Right renal cortex interstitium (tissue), 3 donors: ENCODE measurements around the gene SERPING1. TPM values are rescaled to one million over a fixed set of nuclear protein-coding genes. Genes with fewer than 3 reads are reported as not detected.

Experiments used
- DNase-seq, 3 donors: peaks; one replicate each; pipeline ENCODE4 v3.0.0-alpha.2; 2013; ENCODE audit warnings: low read depth in 3 of 3, low spot score in 2 of 3
- polyA plus RNA-seq, 3 donors: library from polyadenylated mRNA; unstranded; fragments of 120-200 nt; gene quantifications; one replicate each; pipeline ENCODE4 v1.2.1, GENCODE V29; 2013; ENCODE audit not compliant: insufficient read length in 3 of 3

Gene SERPING1
- polyA plus RNA-seq, 3 donors, result 139 to 172 (median 151) TPM

DNA sequence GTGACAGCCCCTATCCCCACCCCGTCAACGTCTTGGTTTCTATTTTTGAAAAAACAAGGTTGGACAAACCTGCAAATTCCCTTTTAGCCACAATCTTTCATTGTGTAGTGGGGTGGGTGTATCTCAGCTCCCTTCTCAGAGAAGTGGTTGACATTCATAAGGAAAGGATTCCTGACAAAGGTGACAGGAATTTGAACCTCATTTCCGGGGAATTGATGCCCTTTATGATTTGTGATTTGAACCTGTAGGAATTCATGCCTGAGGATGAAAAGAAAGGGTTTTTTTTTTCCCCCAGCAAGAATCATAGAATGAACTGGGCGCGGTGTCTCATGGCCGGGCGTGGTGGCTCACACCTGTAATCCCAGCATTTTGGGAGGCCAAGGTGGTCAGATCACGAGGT lies 37.8 kb downstream of the SERPING1 start:
- DNase-seq, result no peak

- DNase-seq, result no peak
These were observed 40.1 kb downstream of the SERPING1 start for GRCh38 chr11:57637626-57638004.

- DNase-seq, result peak in 2 of 3 donors; percentile 86 to 88
These were observed 40.7 kb downstream of the SERPING1 start for GRCh38 chr11:57638005-57638781.

GRCh38 chr11:57638811-57639320 lies 41.4 kb downstream of the SERPING1 start:
- no peak for DNase-seq

- peak in 2 of 3 donors; percentile 88 to 91 for DNase-seq
These were observed 42.0 kb downstream of the SERPING1 start for GRCh38 chr11:57639321-57640067.

GRCh38 chr11:57640068-57640800 lies 42.7 kb downstream of the SERPING1 start:
- DNase-seq, result no peak

DNA sequence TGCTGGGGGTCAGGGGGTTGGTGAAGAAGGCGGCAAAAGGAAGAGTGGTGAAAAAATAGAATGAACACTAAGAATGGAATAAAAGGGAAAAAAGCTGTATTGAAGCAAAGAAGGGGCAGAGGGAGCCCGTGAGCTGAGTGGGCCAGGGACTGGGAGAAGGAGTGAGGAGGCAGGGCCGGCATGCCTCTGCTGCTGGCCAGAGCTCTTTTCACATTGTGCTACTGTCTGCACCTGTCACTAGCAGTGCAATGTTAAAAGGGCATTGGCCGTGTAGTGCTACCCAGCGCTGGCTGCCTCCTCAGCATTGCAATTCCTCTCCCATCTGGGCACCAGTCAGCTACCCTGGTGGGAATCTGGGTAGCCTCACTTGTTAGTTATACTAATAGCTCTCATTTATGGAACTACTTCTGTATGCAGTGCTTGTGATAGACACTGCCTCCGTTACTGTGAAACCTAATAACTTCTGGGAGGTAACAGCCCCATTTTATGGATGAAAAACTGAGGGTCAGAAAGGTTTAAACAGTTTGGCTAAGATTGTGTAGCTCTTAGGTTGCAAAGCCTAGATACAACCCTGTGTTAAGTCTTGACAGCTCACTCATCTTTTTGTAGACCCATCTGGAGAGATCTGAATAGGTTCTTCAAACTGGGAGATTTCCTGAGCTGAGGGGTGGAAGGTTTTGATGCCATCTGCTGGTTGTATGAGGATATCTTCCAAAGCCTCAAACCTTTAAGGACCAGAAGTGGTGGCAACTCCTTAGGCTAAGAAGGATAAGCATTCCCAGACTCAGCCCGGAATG lies 43.7 kb downstream of the SERPING1 start:
- DNase-seq, result no peak

GRCh38 chr11:57643802-57644201 lies 46.3 kb downstream of the SERPING1 start:
- DNase-seq, result no peak

DNA sequence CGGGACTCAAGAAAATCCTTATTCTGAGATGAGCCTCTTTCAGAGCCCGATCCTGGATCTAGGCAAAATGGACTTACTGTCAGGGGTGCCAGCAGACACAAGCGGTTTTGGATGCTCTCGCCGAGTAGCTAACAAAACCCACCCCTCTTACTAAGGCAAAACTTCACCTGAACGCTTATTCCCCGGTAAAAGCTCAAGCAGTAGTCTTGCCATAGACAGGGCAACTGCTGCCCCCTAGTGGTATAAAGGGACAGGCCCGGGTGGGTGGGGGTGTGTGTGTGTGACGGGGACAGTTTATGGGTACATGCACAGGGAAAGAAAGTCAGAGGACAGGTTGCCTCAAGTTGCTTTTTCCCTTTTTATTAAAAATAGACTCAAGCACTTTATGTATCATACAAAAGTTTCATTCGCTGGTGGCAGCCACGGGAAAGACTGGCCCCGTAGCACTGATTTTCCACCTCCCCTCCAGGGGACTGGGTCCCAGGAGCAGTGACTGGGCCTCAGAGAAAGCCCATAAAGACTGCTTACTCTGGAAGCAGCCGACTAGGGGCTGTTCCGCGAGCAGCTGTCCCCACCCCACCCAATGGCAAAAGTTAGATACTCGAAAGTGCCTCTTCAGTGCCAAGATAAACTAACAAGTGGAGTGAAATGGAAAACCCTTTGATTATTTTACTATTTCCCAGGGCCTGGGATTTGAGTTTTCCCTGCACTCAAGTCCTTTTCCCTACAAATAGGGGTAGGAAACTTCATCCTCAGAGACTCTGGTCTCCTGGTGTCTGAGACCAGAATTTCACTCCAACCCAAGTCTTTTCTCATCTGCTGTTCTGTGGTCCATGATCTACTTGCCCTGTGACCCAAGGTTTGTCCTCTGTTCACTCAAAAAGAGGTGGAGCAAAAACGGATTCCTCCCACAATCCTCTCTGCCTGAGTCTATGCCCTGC lies 47.5 kb downstream of the SERPING1 start:
- DNase-seq, result no peak

DNA sequence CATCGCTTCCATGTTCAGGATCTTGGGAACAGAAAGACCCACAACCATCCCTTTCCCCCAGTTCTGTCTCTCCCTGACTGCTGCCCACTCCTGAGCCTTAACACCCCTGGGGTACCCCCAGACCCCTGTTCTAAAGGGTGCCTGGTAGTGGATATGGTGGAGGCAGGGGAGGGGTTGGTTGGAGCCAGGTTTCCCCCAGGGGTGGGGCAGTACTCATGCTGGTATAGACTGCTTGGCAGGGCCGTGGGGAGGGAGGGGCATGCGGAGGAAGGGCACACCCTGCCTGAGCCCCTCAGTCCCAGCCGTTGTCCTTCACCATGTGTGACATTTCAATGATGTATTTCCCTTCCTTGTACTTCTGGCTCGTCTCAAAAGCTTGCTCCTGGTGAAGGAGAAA lies 48.2 kb downstream of the SERPING1 start:
- no peak for DNase-seq

DNA sequence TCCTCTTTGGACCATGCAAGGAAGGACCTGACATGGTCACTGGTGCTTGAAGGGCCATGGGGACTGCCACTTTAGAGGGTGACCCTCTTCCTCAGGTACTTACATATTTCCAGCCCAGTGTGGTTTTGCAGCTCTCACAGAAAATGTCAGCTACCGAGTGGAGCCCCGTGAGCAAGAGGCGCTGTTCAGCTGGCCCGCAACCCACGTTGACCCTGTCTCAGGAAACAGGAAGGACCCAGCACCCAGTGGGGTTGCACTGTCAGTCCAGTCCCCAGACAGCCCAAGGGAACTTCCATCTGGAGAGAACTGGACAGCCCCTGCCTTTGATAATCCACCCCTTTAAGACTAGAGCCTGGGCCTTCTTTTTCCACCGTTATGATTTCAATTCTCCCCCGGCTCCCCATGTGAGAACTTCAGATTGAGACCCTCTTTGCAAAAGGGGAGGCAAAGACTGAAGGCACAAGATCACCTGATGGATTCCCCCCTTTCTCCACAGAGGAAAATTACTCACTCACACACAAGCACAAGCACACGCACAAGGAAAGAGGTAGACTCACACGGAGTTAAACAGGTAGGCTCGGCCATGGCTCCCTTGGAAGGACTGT lies 48.8 kb downstream of the SERPING1 start:
- no peak for DNase-seq

GRCh38 chr11:57646799-57647303 lies 49.4 kb downstream of the SERPING1 start:
- no peak for DNase-seq

- DNase-seq, result no peak
These were observed 49.9 kb downstream of the SERPING1 start for GRCh38 chr11:57647372-57647771.

- no peak for DNase-seq
These were observed 50.7 kb downstream of the SERPING1 start for GRCh38 chr11:57647960-57648800.

DNA sequence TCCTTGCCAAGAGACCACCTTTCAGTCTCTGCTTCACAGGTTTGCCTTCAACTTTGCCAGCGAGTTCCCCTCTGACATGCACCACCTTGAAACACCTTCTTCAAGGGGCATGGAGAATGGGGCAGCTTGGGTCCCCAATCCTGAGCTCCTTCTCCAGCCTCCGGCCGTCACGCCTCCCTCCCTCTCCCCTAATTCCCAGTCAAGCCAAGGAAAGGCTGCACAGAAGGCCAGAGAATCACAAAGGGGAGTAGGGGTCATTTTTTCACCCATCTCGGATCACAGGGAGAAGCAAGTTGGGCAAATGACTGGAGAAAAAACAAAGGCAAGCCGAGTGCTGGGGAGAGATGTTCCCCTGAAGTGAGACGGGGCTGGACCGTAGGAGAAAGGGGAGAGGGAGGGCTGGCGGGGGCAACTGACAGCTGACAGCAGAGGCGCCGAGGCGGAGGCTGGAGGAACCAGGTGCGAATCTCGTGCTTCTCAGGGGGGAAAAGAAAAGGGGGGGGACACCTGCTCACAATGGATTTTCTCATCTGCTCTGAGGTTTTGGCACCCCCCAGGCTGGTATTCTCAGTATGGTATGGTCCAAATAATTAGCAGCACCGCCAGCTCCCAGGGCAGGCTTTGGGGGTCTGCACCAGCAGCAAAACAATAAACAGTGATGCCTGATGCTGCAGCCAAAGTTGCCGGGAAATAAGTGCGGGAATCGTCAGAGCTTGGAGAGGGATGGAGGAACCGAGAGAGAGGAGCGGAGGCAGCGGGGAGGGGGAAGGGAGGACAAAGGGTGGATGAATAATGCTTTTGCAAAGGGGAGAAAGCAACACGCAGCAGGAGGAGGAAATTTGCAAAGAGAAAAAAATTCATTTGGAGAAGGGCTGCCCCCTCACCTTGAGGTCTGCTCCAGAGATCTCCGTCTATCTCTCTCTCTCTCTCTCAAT lies 51.6 kb downstream of the SERPING1 start:
- no peak for DNase-seq

DNA sequence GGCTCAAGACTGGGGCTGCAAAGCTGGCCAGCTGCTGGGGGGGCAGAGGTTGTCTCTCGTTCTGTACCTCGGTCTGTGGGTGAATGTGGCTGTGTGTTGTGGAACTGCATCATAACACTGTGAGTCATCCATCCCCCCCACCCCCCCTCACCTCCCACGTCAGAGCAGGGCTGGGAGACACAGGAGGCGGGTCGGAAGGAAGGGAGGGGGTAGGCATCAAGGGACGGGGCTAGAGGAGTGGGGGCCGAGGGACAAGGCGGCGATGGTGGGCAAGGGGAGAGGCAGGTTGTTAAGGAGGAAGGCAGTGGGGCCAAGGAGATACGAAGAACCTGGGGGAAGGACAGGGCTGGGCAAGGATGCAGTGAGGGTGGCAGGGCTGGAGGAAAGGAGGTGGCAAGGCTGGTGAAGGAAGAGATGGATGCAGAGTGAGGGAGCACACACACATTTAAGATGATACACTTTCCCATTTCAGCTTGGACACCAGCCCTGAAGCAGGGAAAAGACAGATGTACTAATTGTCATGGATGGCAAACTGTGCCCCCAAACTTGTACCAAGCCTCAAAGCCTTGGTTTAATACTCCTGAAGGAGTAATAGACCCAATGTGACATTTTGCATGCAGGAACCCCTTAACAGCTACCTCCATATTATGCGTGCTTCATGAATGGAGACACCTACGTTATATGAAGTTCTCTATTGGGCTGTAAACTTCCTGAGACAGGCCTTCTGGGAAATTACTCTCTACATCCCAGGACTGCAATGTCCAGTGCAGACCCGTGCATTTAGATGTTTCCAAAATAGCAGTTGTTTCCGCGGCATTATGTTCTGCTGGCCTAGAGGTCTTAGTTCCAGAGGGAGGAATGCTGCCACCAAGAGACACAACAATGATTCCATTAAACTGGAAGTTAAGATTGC lies 52.6 kb downstream of the SERPING1 start, which contains the start of gene YPEL4:
TSS of gene YPEL4 (minus strand) at position 87 of the 913 bp plus-strand sequence. CDS start 2,805 bp downstream, outside the sequence.
- no peak for DNase-seq
